ENCODE measurements around the gene ADAMTS12. TPM values are rescaled to one million over a fixed set of nuclear protein-coding genes. Genes with fewer than 3 reads are reported as not detected.
A peak's percentile ranks its signal among the peaks of the same experiment; 100 is the strongest.

ADAMTS12 gene
- total RNA-seq, 1 donor from 2014 or later = 49.4 TPM

DNA sequence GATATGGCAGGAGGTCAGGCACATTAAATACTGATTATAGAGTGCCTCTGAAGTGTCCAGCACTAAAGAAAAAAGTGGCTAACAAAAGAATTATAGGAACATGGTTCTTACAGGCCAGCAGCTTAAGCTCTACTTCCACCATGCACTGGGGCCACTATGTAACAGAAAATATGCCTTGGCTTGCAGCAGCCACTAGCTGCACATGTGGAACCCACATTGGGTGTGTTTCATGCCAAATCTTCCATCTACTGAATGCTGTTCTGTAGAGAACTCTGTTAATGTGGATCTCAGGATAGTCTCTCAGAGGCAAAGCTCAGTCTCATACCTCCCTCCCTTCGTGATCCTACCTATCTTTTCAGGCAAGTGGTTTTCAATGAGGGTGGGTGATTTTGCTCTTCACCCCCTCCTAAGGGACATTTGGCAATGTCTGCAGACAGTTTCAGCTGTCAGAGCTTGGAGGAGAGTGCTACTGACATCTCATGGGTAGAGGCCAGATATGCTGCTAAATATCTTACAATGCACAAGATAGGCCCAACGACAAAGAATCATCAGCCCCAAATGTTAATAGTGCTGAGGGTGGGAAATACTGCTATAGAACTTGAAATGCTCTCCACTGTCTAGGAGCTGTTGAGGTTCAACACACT is 232.1 kb downstream of the ADAMTS12 start:
- DNase-seq (ENCODE audit: low spot score) = no peak

DNA sequence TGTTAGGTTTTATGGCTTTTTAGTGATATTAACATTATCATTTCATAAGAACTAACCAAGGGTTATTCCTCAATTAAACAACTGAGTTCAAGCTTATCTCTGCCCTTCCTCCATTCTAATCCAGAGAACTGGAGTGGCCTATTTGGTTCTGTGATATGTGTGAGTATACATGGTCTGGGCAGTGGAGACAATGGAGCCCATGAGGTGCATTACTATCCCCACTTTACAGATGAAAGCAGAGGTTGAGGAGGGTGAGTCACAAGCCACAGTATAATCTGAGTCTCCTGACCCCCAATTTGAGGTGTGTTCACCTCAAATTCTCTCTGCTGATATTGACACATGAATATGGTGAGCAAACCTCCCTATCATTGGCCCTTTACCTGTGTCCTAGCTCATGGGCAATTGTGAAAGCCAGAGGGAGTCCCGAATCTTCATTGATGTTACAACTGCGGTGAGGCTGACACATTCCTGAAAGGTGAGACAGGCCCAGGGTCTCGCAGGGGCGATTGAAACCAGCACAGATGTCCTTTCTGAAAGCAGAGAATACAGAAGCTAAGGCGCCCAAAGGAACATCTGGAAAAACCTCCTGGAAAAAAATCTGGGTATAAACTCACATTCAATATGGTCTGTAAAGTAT is 233.9 kb downstream of the ADAMTS12 start:
- no peak for DNase-seq (ENCODE audit: low spot score)

DNA sequence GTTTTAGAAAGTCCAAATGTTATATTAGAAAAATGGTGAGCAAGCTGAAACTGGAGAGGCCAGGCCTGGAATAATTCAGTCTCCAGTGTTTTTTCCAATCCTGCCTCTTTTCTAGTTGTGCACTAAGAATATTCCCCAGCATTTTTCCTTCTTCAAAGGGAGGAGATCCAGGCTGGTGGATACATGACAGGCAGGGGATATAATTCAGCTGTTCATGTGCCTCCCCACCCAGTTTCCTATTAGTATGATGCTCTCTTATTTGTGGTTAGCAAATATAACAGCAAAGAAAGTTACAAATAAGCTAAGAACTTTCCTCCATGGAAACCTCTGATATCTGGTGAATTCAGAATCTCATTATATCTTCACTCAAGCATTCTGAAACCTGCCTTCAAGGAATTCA is 234.6 kb downstream of the ADAMTS12 start:
- DNase-seq (ENCODE audit: low spot score) = peak; percentile 46

DNA sequence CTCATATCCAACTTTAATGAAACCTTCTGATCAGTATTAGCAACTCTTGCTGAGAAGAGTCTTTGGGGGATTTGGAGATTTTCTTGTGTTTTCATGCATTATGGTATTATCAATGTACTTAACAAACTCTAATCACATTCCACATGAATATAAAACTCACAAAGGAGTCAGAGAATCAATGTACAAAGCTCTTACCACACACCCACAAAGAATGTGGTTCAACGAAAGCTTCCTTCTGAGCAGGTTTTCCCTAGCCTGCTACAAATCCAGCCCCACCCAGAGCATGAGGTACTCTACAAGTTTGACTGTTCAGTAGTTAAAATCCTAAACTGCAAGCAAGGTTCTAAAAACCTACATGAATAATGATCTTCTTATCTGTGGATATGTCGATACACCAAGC is 240.9 kb downstream of the ADAMTS12 start:
- no peak for DNase-seq (ENCODE audit: low spot score)

DNA sequence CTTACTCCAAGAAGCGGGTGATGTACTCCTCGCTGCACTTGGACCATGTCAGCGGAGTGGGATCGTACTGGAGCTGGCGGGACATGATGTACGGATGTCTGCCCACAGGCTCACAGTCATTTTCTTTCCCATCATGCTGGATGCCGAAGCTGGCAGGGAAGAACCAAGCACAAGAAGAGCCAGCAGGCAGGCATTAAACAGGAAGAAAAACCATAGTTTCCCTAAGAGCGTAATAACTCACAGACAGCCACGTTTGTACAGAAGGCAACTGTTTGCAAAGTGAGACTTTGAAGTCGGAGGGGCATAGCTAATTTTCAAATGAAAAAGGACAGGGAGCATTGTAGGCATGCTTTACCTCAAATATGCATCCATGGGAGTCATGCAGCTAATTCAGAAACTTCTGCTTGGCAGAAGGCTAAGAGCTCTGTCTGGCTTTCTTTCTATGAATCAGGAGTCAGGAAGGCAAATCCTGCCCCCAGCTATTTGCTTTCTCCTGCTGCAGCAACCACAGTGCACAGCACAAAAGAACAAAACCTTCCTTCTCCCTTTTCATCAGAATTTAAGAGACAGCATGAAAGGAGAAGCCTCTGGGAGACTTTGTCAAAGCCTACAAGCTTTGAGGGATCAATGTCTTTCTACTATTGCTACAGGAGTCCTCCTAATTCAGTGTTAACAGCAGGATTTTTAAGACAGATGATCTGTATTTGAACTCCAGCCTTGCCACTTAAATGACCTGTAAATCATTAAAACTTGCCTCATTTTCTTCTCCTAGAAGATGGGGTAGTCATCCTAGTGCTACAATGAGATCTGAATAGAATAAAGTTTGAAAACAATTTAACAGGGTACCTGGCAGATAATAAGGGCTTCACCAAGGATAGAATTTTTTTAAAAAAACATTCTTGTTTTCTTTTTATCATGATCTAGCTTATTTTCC is 242.0 kb downstream of the ADAMTS12 start:
- peak; percentile 81 for DNase-seq (ENCODE audit: low spot score)

DNA sequence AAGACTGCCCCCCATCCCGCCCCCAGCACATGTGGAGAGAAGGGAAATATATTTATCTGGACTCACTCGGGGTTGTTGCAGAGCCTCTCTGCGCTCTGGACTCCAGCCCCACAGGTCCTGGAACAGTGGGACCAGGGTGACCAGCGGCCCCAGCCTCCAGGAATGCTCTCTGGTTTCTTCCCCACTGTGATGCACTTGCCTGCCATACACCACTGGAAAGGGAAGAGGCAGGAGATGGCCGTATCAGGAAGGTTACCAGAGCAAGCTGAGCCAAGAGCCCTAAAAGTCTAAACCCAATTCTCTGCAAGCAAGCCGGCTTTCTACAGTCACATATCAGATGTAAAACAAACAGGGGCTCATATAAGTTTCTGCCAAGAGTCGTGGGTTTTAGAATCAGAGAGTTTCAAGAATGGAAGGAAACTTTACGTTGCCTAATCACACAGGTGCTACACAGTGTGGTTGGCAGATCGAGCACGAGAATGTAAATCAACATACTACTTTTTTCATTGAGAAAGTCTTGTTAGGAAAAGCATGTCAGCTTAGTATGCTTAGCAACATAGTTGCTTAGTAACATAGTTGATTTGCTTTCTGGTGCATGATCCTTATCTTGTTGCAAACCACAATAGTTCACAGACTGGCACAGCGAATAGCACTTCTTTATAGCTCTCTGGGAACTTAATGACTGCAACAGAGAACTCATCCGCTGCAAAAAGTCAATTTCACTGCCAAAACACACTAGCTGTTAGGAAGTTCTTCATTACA is 249.9 kb downstream of the ADAMTS12 start:
- peak; percentile 54 for DNase-seq (ENCODE audit: low spot score)

DNA sequence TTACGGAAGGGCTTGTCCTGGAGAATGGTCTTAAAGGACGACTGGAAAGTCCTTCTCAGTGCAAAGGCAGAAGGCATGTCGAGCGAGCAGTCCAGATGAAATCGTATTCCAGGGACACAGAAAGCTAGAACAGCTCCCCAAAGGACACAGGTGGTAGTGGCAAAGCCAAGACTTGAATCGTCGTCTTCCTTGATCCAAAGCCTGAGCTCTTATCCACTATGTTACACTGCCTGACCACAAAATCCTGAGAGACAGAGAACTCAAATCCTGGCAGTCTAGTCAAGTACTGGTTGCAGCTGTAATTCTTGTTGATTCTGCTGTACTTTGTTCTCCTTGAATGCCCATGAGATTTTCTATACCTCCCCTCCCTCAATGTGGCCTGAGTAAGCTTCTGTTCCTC is 252.3 kb downstream of the ADAMTS12 start:
- no peak for DNase-seq (ENCODE audit: low spot score)

DNA sequence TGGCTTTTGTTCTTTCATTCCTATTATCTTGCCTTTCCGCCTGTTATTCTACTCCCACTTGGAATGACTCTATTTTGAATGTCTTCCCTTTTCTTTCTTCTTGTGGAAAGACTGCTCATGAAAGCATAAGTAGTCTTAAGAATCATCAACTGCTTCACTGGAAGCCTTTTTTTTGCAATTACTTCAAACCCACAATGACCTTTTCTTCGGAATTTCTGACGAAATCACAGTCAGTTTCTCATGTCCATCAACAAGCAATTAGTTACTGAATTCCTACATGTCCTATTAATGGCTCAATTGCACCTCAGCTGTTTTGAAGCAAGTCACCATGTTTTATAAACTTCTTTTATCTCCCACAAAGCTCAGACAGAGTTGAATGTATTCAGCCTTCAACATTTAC is 254.8 kb downstream of the ADAMTS12 start:
- no peak for DNase-seq (ENCODE audit: low spot score)

DNA sequence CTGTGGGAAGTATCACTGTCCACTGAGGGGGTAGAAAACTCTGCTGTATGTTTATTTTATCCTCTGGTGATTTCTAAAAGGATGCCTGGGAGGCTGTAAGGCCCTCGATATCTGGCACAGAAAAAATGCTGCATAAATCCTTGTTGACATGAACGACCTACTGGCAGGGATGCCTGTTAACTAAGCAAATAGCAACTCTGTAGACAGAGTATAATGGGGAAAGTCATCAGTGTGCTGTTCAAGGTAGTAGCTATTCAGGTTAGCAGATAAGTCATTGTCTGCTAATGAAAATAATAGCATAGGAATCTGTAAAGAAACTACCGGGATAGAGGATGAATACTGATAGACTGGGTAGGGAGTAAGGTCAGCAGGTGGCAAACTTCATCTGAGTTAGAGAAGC is 256.2 kb downstream of the ADAMTS12 start:
- DNase-seq (ENCODE audit: low spot score) = no peak

DNA sequence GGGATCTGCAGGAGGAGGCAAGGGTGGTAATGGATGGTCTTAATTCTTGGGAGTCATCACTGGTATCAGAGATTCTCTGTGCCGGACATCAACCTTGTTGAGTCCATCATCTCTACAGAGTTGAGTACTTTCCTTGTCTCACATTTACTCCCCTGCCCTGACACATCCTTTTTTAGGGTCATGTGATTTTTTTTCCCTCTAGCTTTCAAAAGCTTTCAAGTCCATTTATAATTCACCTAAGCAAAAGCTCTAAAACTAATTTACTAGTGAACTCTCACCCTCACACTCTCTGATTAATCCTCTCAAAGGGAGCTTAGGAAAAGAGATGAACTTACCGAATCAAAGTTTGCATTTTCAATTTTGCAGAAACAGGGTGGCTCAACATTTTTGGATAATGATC is 258.1 kb downstream of the ADAMTS12 start:
- DNase-seq (ENCODE audit: low spot score) = no peak

DNA sequence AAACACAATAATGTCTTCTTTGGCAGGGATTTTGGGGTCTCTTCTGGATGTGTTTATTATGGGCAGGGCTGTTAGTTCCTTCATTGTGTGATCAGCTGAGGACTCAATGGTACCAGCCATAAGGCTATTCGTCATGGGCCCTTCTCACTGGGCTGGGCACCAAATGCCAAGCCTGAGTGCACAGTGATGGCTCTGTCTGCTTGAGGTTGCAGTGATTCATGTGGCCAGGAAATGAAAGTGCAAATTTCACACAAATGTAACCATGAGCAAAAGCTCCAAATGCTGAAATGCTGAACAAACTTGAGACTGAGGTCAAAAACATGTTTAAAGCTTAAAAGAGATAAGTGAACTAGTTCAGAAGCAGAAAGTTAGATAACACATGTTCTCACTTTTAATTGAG is 260.0 kb downstream of the ADAMTS12 start:
- no peak for DNase-seq (ENCODE audit: low spot score)

DNA sequence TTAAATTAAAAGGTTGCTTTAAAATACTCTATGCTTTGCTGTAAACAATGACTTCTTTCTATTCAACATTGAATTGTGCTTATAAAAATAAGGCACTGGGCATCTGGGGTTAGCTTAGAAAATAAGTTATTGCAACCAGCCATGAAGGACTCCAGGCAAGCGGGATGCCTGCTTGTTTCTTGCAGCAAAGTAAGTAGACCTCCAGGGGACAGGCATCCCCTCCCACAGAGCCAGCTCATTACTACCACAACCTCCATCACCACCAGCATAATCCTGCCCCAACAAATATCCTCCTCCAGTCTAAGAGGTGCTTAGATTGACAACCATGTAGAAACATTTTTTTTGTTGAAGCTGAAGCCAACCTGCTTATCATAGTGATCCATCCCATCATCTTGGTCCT is 260.7 kb downstream of the ADAMTS12 start:
- DNase-seq (ENCODE audit: low spot score) = no peak

DNA sequence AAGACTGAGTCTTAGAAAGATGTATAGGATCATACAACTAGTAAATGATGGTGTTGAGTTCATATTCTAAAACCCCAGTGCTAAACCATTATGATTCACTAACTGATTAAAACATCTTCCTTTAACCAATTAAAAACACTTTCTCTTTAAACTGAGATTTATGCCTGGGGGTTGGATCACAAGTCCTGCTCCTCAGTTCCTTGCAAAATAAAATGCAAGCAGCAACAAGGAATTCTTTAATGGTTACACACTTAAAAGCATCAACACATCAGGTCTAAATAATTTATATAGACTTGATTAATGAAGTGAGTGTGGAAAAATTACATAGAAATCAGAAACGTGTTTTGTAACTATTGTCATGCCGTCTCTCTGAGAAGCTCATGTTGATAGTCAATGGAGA is 261.8 kb downstream of the ADAMTS12 start:
- DNase-seq (ENCODE audit: low spot score) = no peak

DNA sequence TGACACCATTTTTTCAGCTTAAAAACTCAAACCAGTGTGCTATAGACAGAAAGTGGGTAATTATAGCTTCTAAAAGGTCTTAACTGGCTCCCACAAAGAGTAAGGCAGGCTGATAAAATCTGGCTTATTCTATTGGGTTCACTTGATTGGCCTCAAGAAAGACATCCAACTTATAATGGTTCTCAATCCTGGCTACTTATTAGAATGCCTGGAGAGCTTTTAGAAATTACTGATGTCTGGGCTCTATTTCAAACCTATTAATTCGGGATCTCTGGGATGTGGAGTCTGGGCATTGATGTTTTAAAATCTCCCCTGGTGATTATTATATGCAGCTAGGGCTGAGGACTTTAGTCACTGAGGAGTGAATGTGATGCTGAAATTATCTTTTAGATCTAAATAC is 263.0 kb downstream of the ADAMTS12 start:
- DNase-seq (ENCODE audit: low spot score) = no peak

DNA sequence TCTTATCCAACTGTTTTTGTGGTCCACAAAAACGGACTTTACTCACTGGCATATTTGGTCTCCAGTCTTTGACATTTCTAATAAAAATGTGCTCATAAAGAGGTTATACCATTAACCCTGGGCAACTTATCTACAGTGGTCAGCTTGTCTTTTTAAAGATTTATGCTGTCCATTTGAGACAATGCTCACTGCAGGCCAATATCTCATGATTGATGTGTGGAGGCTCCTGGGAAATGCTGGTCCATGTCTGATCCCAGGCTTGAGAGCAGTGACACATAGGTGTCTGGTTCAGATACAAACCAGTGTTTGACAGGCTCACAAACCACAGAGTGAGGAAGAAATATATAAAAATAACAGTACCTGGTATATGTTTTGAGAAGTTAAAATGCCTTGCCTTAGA is 270.3 kb downstream of the ADAMTS12 start:
- no peak for DNase-seq (ENCODE audit: low spot score)

DNA sequence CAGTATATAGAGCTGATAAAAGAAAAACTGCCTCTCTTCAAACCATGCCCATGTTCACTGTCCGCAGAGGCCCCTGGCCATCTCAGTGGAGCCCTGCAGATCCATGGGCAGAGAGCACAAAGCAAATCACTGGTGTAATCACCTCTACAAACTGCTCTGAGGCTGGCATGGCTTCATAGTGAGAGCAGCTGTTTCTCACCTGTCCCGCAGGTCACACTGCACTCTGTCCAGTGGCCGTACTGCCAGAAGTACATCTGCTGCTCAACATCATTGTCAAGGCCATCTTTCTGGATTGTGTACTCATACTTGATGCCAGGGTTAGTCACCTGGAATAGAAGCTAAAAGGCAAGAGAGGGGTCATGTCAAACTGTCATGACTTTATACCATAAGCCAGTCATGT is 277.8 kb downstream of the ADAMTS12 start:
- no peak for DNase-seq (ENCODE audit: low spot score)

DNA sequence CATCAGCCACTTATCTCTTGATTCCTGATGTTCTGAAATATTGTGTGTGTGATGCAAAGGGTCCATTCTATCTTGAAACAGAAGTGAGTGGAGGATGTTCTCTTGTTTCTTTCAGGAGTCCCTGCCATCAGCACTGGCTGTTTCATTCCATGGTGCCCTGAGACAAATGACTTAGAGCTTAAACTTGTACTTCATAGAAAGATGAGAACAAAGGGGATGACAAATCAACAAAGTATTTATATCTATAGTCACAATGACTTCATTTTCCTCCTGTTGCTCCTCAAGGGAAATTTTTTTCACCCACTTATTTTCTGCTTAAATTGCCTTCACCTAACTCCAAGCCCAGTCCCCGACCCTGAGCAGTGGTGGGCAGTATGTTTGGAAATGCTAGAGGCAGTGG is 279.4 kb downstream of the ADAMTS12 start:
- no peak for DNase-seq (ENCODE audit: low spot score)

DNA sequence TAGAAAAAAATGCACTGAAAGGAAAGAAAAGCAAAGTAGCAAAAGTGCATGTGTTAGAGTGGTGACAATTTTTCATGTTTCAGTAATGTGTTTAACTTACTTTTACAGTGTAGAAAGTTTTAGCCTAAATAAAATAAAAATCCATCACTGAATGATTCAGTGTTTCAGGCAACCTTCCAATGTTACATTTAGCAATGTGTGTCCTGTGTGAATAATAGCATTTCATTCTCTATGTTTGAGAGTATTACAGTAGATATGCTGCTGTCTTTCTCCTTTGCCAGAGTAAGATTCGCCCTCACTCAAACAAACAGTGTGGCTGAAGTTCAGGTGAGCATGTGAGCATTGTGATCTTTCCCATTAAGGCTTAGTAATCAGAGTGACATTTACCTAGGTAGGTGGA is 279.9 kb downstream of the ADAMTS12 start:
- DNase-seq (ENCODE audit: low spot score) = peak; percentile 11

DNA sequence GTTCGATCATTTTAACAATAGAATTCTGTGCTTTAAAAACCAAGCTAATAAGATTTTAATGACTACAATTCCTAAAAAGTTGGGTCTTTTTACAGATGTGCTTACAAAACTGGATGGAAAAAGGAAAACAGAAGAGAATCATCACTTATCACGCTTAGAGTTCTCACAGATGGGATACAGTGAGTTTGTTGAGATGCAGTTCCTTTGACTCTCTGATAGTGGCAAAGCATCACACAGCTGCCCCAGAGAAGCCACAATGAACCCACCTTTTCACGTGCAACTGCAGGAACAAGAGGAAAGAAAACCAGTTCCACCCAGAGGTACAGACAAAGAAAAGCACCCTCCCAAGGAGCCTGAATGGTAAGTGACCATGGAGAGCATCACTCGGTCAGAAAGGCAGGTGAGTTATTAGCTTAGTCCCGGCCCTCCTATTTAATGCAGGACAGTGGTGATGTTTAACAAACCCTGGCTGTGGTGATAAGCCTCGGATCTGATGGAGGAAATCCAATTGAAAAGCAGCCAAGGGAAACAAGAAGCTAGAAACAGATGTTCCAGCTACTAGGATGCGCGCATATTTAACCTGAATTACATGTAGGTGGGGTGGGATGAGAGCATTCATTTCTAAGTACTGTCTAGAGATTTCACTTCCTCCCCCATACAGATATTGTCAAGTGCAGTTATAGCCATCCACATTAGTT is 283.3 kb downstream of the ADAMTS12 start:
- DNase-seq (ENCODE audit: low spot score) = no peak

DNA sequence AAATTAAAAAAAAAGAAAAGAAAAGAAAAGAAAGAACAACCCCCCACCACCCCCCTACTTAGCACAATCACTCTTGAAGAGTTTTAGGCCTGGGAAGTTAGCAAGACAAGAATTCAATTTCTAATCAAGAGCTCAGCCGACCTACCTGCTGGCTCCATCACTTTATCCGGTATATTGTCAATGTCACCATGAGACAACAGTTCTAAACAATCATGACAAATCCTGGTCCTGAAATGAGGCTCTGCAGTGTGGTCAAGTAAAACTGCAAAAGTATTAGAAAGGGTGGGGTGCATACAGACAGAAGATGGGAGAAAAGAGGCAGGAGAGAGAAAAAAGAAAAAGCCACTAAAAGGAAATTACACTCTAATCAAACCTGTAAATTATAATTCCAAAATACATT is 287.3 kb downstream of the ADAMTS12 start:
- DNase-seq (ENCODE audit: low spot score) = no peak

DNA sequence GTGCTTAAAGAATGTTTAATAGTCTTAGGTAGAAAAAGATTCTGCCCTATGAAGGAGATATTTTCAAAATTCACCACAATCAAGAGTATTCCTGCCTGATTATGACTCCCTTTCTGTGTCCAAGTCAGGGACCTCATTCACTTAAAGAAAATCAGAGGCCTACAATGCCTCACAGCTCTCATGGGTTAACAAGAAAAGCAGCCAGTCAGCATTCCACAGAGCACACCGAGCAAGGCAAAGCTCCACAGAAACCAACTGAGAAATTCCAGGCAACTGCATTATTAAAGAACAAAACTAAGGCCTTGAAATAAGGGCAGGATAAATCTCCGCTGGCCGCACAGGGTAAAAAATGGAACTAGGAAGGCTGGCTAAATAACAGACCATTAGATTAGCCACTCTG is 289.9 kb downstream of the ADAMTS12 start:
- peak; percentile 79 for DNase-seq (ENCODE audit: low spot score)
